Esophagus squamous epithelium (tissue), 5 donors: ENCODE measurements around the gene RSL24D1. TPM values are rescaled to one million over a fixed set of nuclear protein-coding genes. Genes with fewer than 3 reads are reported as not detected.

Source experiments
- DNase-seq: peaks from one replicate; lab custom pipeline; 2025; lab: John Stamatoyannopoulos, UW
- H3K27ac ChIP-seq, 4 donors: fragments of 200-600 bp; sonication (generic); one replicate each; pipeline ENCODE4 v1.5.1; 2016 to 2019; ENCODE audit warnings: mild to moderate bottlenecking in 1 of 4
- H3K27me3 ChIP-seq, 4 donors: fragments of 200-600 bp; sonication (generic); 1 replicate in 3 of 4; 2 replicates in 1 of 4; pipeline versions ENCODE4 v1.5.1 to v1.6.0; 2017 to 2021; ENCODE audit warnings: antibody characterized with exemption in 1 of 4
- H3K36me3 ChIP-seq, 3 donors: fragments of 200-600 bp; sonication (generic); one replicate each; pipeline ENCODE4 v1.5.1; 2016 to 2019
- H3K4me1 ChIP-seq, 3 donors: fragments of 200-600 bp; sonication (generic); one replicate each; pipeline ENCODE4 v1.5.1; 2017 to 2019
- H3K4me3 ChIP-seq, 4 donors: fragments of 200-600 bp; sonication (generic); 1 replicate in 3 of 4; 2 replicates in 1 of 4; pipeline ENCODE4 v1.5.1; 2016 to 2019; ENCODE audit warnings: mild to moderate bottlenecking in 2 of 4, moderate library complexity in 1 of 4
- H3K9me3 ChIP-seq, 3 donors: fragments of 200-600 bp; sonication (generic); one replicate each; pipeline ENCODE4 v1.5.1; 2016 to 2019
- POLR2A ChIP-seq, 4 donors: fragments of 450-650 bp; IDR thresholded peaks; one replicate each; pipeline ENCODE4 v1.6.1; 2017; ENCODE audit warnings: antibody characterized with exemption in 4 of 4, mild to moderate bottlenecking in 4 of 4, moderate library complexity in 3 of 4
- WGBS, 2 donors: methylation state at CpG; one replicate each; pipeline ENCODE4 v1.1.5; 2018; 5-methylcytosine and 5-hydroxymethylcytosine counted together
- intact Hi-C: fragments of 100-400 bp; cut with DNase I; formaldehyde crosslinking; loops from one replicate; pipeline ENCODE4 v1.15.0; 2022
- total RNA-seq, 4 donors: library from RNA; depleted of rRNA; stranded (reverse); fragments of >200 nt; gene quantifications; one replicate each; pipeline ENCODE4 v1.1.0, GENCODE V29; 2016
- TF ChIP-seq, protein P1 (sequence below), 6 experiments: fragments of 450-650 bp in 4 of 6; fragments of 200-600 bp in 2 of 6; sonication (generic) in 2 of 6; IDR thresholded peaks; one replicate each; pipeline ENCODE4 v1.5.1; 2016 to 2019; ENCODE audit warnings: antibody characterized with exemption in 6 of 6, mild to moderate bottlenecking in 4 of 6, moderate library complexity in 4 of 6
- donor health status: DM: yes; HTN: yes; CAD: no.

Gene RSL24D1
- total RNA-seq, 4 donors from 2014 or later, result 23.1 to 78.0 (median 55.7) TPM

DNA sequence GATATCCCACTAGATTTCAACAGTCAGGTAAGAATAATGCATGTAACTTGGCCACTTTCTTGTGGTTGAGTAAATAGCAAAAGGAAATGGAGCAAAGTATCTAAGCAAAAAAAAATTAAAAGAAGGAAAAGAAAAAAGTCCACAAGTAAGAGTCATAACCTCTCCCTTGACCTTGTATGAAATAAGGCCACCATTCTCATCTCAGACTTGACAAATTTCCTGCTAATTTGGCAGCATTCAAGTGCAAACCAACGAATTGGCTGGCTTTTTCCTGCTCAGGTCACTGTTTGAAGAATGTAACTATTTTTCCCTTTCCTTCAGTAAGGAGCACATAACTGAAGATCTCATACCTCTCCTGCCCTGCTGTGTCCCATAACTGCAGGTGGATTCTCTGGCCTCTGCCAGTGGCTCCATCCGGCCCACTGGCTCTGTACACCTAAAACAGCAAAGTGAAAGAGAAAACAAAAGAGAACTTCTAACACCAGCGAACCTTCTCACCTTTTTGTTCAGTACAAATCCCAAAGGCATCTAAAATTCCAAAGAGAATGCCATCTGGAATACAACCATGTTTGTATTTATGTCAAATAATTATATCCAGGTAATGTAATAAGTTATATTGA is 33.4 kb upstream of the RSL24D1 start:
- Histone ChIP-seq H3K27ac (no peak overlapping the region), H3K4me1 (no peaks in the 10 kb centered on the region), H3K4me3 (no peak overlapping the region), H3K27me3 (no peaks in the 10 kb centered on the region), H3K9me3 (no peaks in the 10 kb centered on the region), H3K36me3 (peaks cover 0 to 41% (median 0%) of the 10 kb centered on the region in 3 donors)
- TF ChIP-seq, protein P1, sequence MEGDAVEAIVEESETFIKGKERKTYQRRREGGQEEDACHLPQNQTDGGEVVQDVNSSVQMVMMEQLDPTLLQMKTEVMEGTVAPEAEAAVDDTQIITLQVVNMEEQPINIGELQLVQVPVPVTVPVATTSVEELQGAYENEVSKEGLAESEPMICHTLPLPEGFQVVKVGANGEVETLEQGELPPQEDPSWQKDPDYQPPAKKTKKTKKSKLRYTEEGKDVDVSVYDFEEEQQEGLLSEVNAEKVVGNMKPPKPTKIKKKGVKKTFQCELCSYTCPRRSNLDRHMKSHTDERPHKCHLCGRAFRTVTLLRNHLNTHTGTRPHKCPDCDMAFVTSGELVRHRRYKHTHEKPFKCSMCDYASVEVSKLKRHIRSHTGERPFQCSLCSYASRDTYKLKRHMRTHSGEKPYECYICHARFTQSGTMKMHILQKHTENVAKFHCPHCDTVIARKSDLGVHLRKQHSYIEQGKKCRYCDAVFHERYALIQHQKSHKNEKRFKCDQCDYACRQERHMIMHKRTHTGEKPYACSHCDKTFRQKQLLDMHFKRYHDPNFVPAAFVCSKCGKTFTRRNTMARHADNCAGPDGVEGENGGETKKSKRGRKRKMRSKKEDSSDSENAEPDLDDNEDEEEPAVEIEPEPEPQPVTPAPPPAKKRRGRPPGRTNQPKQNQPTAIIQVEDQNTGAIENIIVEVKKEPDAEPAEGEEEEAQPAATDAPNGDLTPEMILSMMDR (IDR thresholded peaks at IDR 0.05), result no peak
- TF ChIP-seq POLR2A (IDR thresholded peaks at IDR 0.05), result no peak
- intact Hi-C loops, result no loop called here
- DNase-seq, result no peak
- 68% methylated on average over 3 of the region's 3 CpGs for WGBS, 2 donors

DNA sequence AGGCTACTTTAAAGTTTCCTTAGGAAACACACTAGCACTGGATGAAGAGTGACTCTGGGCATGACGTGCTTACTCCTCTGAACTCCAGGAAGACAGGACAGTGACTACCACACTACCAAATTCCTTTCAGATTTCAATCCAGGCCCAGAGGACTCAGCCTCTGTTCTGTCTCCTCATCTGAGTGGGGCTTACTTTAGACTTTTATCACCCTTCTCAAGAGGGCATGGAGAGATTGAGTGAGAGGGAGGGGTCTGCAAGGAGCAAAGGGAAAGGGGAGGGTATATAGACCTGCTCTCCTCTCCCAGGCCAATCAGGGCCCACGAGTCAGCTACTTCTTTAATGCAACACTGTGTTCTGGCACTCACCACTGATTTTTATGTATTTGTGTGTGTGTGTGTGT is 29.4 kb upstream of the RSL24D1 start:
- Histone ChIP-seq H3K4me3 (no peak overlapping the region), H3K36me3 (peaks cover 0 to 50% (median 0%) of the 10 kb centered on the region in 3 donors), H3K4me1 (peaks cover 0 to 9% (median 0%) of the 10 kb centered on the region in 3 donors), H3K27me3 (no peaks in the 10 kb centered on the region), H3K27ac (no peak overlapping the region), H3K9me3 (no peaks in the 10 kb centered on the region)
- intact Hi-C loops, result no loop called here
- TF ChIP-seq, protein P1 (IDR thresholded peaks at IDR 0.05), result no peak
- DNase-seq, result no peak
- 71 to 85% methylated on average over 2 of the region's 2 CpGs for WGBS, 2 donors

DNA sequence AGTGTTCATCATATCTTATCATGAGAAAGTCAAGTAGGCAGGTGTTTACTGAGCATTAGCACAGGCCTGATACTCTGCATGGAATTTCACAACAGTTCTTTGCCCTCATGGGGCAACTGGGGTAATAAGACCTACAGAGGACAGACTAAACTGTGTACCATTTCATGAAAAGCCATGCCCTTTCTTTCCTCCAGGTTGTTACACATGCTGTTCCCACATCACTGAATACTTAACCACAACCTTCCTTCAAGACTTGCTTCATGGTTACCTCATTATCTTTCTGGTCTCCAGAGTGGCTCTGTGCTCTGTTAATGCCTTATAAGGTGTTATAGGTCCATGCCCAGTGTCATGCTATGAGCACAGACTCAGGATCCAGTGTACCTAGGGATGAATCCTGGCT is 28.2 kb upstream of the RSL24D1 start:
- no peaks in the 10 kb centered on the region for H3K9me3 ChIP-seq
- intact Hi-C loops, result no loop called here
- no peak overlapping the region for H3K4me3 ChIP-seq
- no peaks in the 10 kb centered on the region for H3K27me3 ChIP-seq
- peaks cover 0 to 55% (median 0%) of the 10 kb centered on the region in 3 donors for H3K36me3 ChIP-seq
- no peak overlapping the region for H3K27ac ChIP-seq
- no peak for TF ChIP-seq POLR2A (IDR thresholded peaks at IDR 0.05)
- TF ChIP-seq, protein P1 (IDR thresholded peaks at IDR 0.05), result no peak
- no peak for DNase-seq
- H3K4me1 ChIP-seq, result peaks cover 0 to 14% (median 3%) of the 10 kb centered on the region in 3 donors

DNA sequence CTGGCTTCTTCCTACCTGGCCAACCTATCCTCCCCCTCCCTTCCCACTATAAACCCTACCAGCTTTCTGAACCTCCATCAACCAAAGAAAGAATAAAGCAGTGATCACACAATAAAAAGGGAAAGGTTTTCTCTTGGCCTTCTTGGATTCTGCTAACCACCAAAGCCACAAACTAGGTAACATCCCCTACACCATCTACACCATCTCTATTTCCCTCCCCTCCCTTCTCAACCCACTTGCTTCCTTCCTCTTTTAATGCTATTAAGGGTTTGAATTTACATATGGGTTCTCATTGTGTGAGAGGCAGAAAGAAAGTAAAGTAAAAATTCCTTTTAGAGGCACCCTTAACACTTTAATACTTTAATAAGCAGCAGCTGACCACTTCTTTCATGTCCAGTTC is 25.8 kb upstream of the RSL24D1 start:
- Histone ChIP-seq H3K27ac (no peak overlapping the region), H3K4me3 (no peak overlapping the region), H3K36me3 (peaks cover 0 to 40% (median 0%) of the 10 kb centered on the region in 3 donors), H3K9me3 (no peaks in the 10 kb centered on the region), H3K4me1 (peaks cover 0 to 22% (median 3%) of the 10 kb centered on the region in 3 donors), H3K27me3 (no peaks in the 10 kb centered on the region)
- no peak for TF ChIP-seq POLR2A (IDR thresholded peaks at IDR 0.05)
- TF ChIP-seq, protein P1 (IDR thresholded peaks at IDR 0.05), result no peak
- no peak for DNase-seq
- intact Hi-C loops, result no loop called here

DNA sequence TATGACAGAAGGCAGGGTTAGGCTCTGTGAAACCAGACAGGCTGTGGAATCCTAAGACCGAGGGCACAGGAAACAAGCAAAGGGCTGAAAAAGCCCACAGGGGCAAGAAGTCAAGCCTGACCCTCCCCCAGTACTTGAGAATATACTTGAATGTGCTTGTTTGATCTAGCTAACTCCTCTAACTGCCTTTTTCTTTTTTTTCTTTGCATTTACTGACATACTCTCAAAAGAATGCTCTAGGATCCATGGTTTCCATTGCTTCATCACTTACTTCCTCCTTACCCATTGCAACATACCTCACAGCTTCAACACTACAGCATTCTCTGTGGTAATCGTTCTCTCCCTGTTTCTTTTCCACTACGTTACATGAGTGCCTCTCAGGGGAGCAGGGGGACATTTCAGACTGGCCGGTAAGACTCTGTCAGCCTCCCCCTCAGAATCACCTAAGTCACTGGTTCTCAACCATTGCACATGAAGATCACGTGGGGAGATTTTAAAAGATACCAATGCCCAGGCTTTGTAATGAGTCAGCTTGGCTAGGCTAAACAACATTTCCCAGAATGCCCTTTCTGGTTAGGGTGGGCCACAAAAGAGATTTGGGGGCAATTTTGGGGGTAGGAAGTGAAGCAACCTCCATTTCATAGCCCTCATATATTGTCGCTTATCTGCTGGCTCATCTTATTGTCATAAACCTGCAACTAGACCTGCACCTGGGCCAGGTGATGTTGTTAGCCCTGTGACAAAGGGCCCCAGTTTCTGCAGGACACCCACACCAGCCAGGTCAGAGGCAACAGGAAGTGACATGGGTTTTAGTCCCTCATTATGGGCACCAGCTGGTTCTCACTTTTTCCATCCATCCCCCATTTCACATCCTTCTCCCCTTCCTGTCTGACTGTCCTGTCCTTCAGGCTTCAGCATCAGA is 24.6 kb upstream of the RSL24D1 start:
- DNase-seq, result no peak
- intact Hi-C loops, result no loop called here
- TF ChIP-seq, protein P1 (IDR thresholded peaks at IDR 0.05), result no peak
- no peak for TF ChIP-seq POLR2A (IDR thresholded peaks at IDR 0.05)
- Histone ChIP-seq H3K4me1 (peaks cover 0 to 23% (median 3%) of the 10 kb centered on the region in 3 donors), H3K36me3 (peaks cover 0 to 31% (median 0%) of the 10 kb centered on the region in 3 donors), H3K27ac (peak overlapping the region; percentile 27 to 79 (median 42)), H3K27me3 (no peaks in the 10 kb centered on the region), H3K9me3 (no peaks in the 10 kb centered on the region), H3K4me3 (no peak overlapping the region)
- WGBS, 2 donors, result 38 to 40% methylated on average over 5 to 6 of the region's 6 CpGs
